Panc1 (cell line): ENCODE results near the gene HRH2. TPM values are rescaled to one million over a fixed set of nuclear protein-coding genes. Genes with fewer than 3 reads are reported as not detected.

Experiments
- ATAC-seq: fragments of 200-7000 bp; cut with Tn5 transposase; 2 replicates; pipeline ENCODE4 v1.9.1; 2020; ENCODE audit warnings: mild to moderate bottlenecking, moderate library complexity
- BruUV-seq: library from RNA; stranded (reverse); fragments of 400-500 nt; replicated peaks from 2 replicates; lab custom pipeline; 2021; lab: Mats Ljungman, UMichigan
- CTCF ChIA-PET: fragments of 300-600 bp; sonication (Branson Sonifier 250); formaldehyde crosslinking; loops from one replicate; lab custom pipeline; 2022; ENCODE audit warnings: antibody characterized with exemption; lab: Charles Lee
- POLR2A ChIA-PET: fragments of 300-600 bp; sonication (Branson Sonifier 250); formaldehyde crosslinking; loops from one replicate; lab custom pipeline; 2022; ENCODE audit warnings: antibody characterized with exemption; lab: Charles Lee
- DNase-seq: peaks from one replicate; pipeline ENCODE4 v3.0.0-alpha.2; 2010; ENCODE audit warnings: low read depth, low spot score
- H3K27ac ChIP-seq: 2 replicates; pipeline ENCODE4 v1.5.1; 2011; ENCODE audit warnings: mild to moderate bottlenecking, low read length, inconsistent platforms
- H3K27me3 ChIP-seq: fragments of 200-500 bp; sonication (Bioruptor generic); 2 replicates; pipeline ENCODE4 v1.6.0; 2014; ENCODE audit warnings: low read length, inconsistent platforms; ENCODE audit not compliant: control insufficient read depth, insufficient read depth
- H3K36me3 ChIP-seq: fragments of 200-500 bp; sonication (Bioruptor generic); 2 replicates; pipeline ENCODE4 v1.5.1; 2014; ENCODE audit warnings: inconsistent platforms, mild to moderate bottlenecking, low read length, moderate library complexity; ENCODE audit not compliant: control insufficient read depth, insufficient read depth
- H3K4me1 ChIP-seq: 2 replicates; pipeline ENCODE4 v1.5.1; 2011; ENCODE audit warnings: inconsistent platforms, mild to moderate bottlenecking, low read length, moderate library complexity; ENCODE audit not compliant: control insufficient read depth, insufficient read depth
- H3K4me3 ChIP-seq, 2 experiments: 2 replicates each; pipeline ENCODE4 v1.5.1; 2011 to 2012; ENCODE audit warnings: low read depth in 2 of 2, low read length in 2 of 2, mild to moderate bottlenecking in 2 of 2, inconsistent platforms in 1 of 2, moderate library complexity in 1 of 2
- H3K9me3 ChIP-seq: fragments of 200-500 bp; sonication (Bioruptor generic); 2 replicates; pipeline ENCODE4 v1.5.1; 2014; ENCODE audit warnings: low read depth, mild to moderate bottlenecking, inconsistent platforms, low read length, moderate library complexity; ENCODE audit not compliant: control insufficient read depth, insufficient read depth
- CTCF ChIP-seq: fragments of 450-650 bp; IDR thresholded peaks from 2 replicates; pipeline ENCODE4 v1.5.1; 2017; ENCODE audit warnings: mild to moderate bottlenecking
- POLR2AphosphoS5 ChIP-seq: IDR thresholded peaks from 2 replicates; pipeline ENCODE4 v1.6.1; 2012; ENCODE audit warnings: mild to moderate bottlenecking, low read depth, low read length, moderate library complexity
- REST ChIP-seq, 2 experiments: IDR thresholded peaks; 2 replicates each; pipeline ENCODE4 v1.6.1; 2011 to 2012; ENCODE audit warnings: low read depth in 2 of 2, control low read depth in 1 of 2, low read length in 1 of 2, mild to moderate bottlenecking in 1 of 2, moderate library complexity in 1 of 2; ENCODE audit not compliant: insufficient read depth in 1 of 2
- SIN3A ChIP-seq: IDR thresholded peaks from 2 replicates; pipeline ENCODE4 v1.6.1; 2012; ENCODE audit warnings: low read depth, mild to moderate bottlenecking, low read length, moderate library complexity, borderline replicate concordance; ENCODE audit not compliant: insufficient read depth
- TCF7L2 ChIP-seq: IDR thresholded peaks from 2 replicates; pipeline ENCODE4 v1.6.1; 2011; ENCODE audit warnings: mild to moderate bottlenecking, low read depth, low read length, inconsistent platforms
- in situ Hi-C: cut with HindIII; loops from 2 replicates; pipeline ENCODE4 v1.10.0; 2016; ENCODE audit warnings: low sequenced_read_pairs, low pct_unique_long_range_greater_than_20kb
- intact Hi-C: fragments of 100-400 bp; cut with micrococcal nuclease; formaldehyde crosslinking; loops from one replicate; pipeline ENCODE4 v1.10.0; 2022; ENCODE audit not compliant: unreplicated experiment
- total RNA-seq: library from RNA; stranded (reverse); gene quantifications from one replicate; pipeline ENCODE4 v1.2.1, GENCODE V29; 2021; ENCODE audit not compliant: unreplicated experiment

Gene HRH2
- total RNA-seq, 1 experiment from 2014 or later: 0.33 TPM

- CTCF ChIA-PET: no interaction called here
- no peak overlapping the region for H3K27ac ChIP-seq
- BruUV-seq: no TSS peak
These were observed 29.2 kb upstream of the HRH2 start for GRCh38 chr5:175628668-175629067.

GRCh38 chr5:175629261-175629660, 28.6 kb upstream of the HRH2 start:
- no peak for TF ChIP-seq SIN3A
- TF ChIP-seq TCF7L2: no peak
- TF ChIP-seq CTCF: no peak
- TF ChIP-seq REST (IDR thresholded peaks at IDR 0.05; ENCODE audit: insufficient read depth in 1 of 2, low read depth in 2 of 2, low read length in 1 of 2): no peak
- TF ChIP-seq POLR2AphosphoS5: no peak
- H3K4me1 ChIP-seq: no peaks in the 10 kb centered on the region
- POLR2A ChIA-PET: no interaction called here
- no peak overlapping the region for H3K4me3 ChIP-seq
- H3K9me3 ChIP-seq: no peaks in the 10 kb centered on the region
- CTCF ChIA-PET: no interaction called here
- no peak overlapping the region for H3K27ac ChIP-seq
- no peaks in the 10 kb centered on the region; the same call in none of the 2 replicates for H3K27me3 ChIP-seq
- no peaks in the 10 kb centered on the region for H3K36me3 ChIP-seq
- no TSS peak for BruUV-seq
- in situ Hi-C loops: no loop called here
- intact Hi-C loops: no loop called here
- DNase-seq (no peak), ATAC-seq (no peak)

More at GRCh38 chr5:175628668-175629067, 29.2 kb upstream of the HRH2 start:
- Histone ChIP-seq H3K4me1 (no peaks in the 10 kb centered on the region), H3K9me3 (no peaks in the 10 kb centered on the region), H3K4me3 (no peak overlapping the region), H3K36me3 (no peaks in the 10 kb centered on the region), H3K27me3 (no peaks in the 10 kb centered on the region; the same call in none of the 2 replicates)
- POLR2A ChIA-PET: no interaction called here
- in situ Hi-C loops (no loop called here), intact Hi-C loops (no loop called here)
- ATAC-seq (no peak), DNase-seq (no peak)
- TF ChIP-seq TCF7L2 (no peak), POLR2AphosphoS5 (no peak), CTCF (no peak), SIN3A (no peak), REST (IDR thresholded peaks at IDR 0.05; ENCODE audit: insufficient read depth in 1 of 2, low read depth in 2 of 2, low read length in 1 of 2) (no peak)
